Naive B cell (primary cell): ENCODE measurements around the gene WNT5A. TPM values are rescaled to one million over a fixed set of nuclear protein-coding genes. Genes with fewer than 3 reads are reported as not detected.

ENCODE experiments used
- ATAC-seq, 2 donors: fragments of 150-1000 bp; cut with Tn5 transposase; 2 replicates each; pipeline ENCODE4 v1.10.0; 2021; ENCODE audit warnings: low read depth in 2 of 2, mild to moderate bottlenecking in 2 of 2, moderate library complexity in 2 of 2
- DNase-seq: peaks from one replicate; pipeline ENCODE4 v3.0.0; 2022
- H3K27ac Mint-ChIP-seq, 6 donors: one replicate each; pipeline ENCODE4 v1.8.0; 2020 to 2022; ENCODE audit warnings: mild to moderate bottlenecking in 6 of 6, mixed read lengths in 6 of 6, moderate library complexity in 5 of 6, inconsistent platforms in 2 of 6
- H3K27me3 Mint-ChIP-seq, 3 donors: one replicate each; pipeline ENCODE4 v1.8.0; 2021 to 2022; ENCODE audit warnings: mixed read lengths in 3 of 3, mild to moderate bottlenecking in 1 of 3
- H3K36me3 Mint-ChIP-seq, 2 donors: one replicate each; pipeline ENCODE4 v1.8.0; 2020 to 2022; ENCODE audit warnings: mixed read lengths in 2 of 2, inconsistent platforms in 1 of 2, mild to moderate bottlenecking in 1 of 2
- H3K4me1 Mint-ChIP-seq, 3 donors: one replicate each; pipeline ENCODE4 v1.8.0; 2020 to 2022; ENCODE audit warnings: mixed read lengths in 3 of 3, inconsistent platforms in 1 of 3, mild to moderate bottlenecking in 1 of 3, moderate library complexity in 1 of 3
- H3K4me3 Mint-ChIP-seq, 8 donors: one replicate each; pipeline ENCODE4 v1.8.0; 2020 to 2022; ENCODE audit warnings: mild to moderate bottlenecking in 8 of 8, mixed read lengths in 8 of 8, moderate library complexity in 8 of 8, inconsistent platforms in 2 of 8
- H3K9me3 Mint-ChIP-seq, 7 donors: one replicate each; pipeline ENCODE4 v1.8.0; 2020 to 2022; ENCODE audit warnings: mixed read lengths in 7 of 7, mild to moderate bottlenecking in 5 of 7, inconsistent platforms in 2 of 7, moderate library complexity in 1 of 7
- polyA plus RNA-seq, 6 donors: library from polyadenylated mRNA; unstranded; fragments of 300-500 nt; fragmentation: Illumina TruSeq; gene quantifications; one replicate each; pipeline ENCODE4 v1.2.3, GENCODE V29; 2021; ENCODE audit warnings: low read depth in 6 of 6

The WNT5A gene
- polyA plus RNA-seq, 6 donors from 2014 or later: not detected

GRCh38 chr3:55443346-55443745 is 43.8 kb downstream of the WNT5A start:
- ATAC-seq (no peak), DNase-seq (no peak)
- Mint-ChIP-seq H3K27ac (no peak overlapping the region), H3K4me1 (no peaks in the 10 kb centered on the region), H3K36me3 (no peaks in the 10 kb centered on the region), H3K4me3 (peak overlapping the region in 1 of 8 donors; percentile 16), H3K9me3 (peaks cover 0 to 4% (median 1%) of the 10 kb centered on the region in 7 donors), H3K27me3 (peaks cover 0 to 8% (median 0%) of the 10 kb centered on the region in 3 donors)

- Mint-ChIP-seq H3K9me3 (peaks cover 0 to 4% (median 2%) of the 10 kb centered on the region in 7 donors), H3K4me1 (no peaks in the 10 kb centered on the region), H3K4me3 (no peak overlapping the region), H3K27ac (no peak overlapping the region), H3K27me3 (peaks cover 0 to 8% (median 0%) of the 10 kb centered on the region in 3 donors), H3K36me3 (no peaks in the 10 kb centered on the region)
- DNase-seq (no peak), ATAC-seq (no peak)
These were observed 44.2 kb downstream of the WNT5A start for GRCh38 chr3:55442861-55443260.

- Mint-ChIP-seq H3K27ac (no peak overlapping the region), H3K4me1 (no peaks in the 10 kb centered on the region), H3K36me3 (no peaks in the 10 kb centered on the region), H3K27me3 (no peaks in the 10 kb centered on the region), H3K9me3 (peaks cover 0 to 3% (median 2%) of the 10 kb centered on the region in 7 donors), H3K4me3 (no peak overlapping the region)
- no peak for ATAC-seq
- no peak for DNase-seq
These were observed 45.6 kb downstream of the WNT5A start for GRCh38 chr3:55441499-55441898.

- no peaks in the 10 kb centered on the region for H3K27me3 Mint-ChIP-seq
- DNase-seq (no peak), ATAC-seq (no peak)
- H3K36me3 Mint-ChIP-seq: no peaks in the 10 kb centered on the region
- H3K4me1 Mint-ChIP-seq: no peaks in the 10 kb centered on the region
- H3K9me3 Mint-ChIP-seq: peaks cover 0 to 3% (median 2%) of the 10 kb centered on the region in 7 donors
- H3K27ac Mint-ChIP-seq: no peak overlapping the region
- no peak overlapping the region for H3K4me3 Mint-ChIP-seq
These were observed 46.9 kb downstream of the WNT5A start for GRCh38 chr3:55440104-55440708.

- ATAC-seq: no peak
- H3K4me1 Mint-ChIP-seq: no peaks in the 10 kb centered on the region
- no peaks in the 10 kb centered on the region for H3K36me3 Mint-ChIP-seq
- peaks cover 0 to 3% (median 2%) of the 10 kb centered on the region in 7 donors for H3K9me3 Mint-ChIP-seq
- H3K4me3 Mint-ChIP-seq: no peak overlapping the region
- DNase-seq: no peak
- no peaks in the 10 kb centered on the region for H3K27me3 Mint-ChIP-seq
- H3K27ac Mint-ChIP-seq: no peak overlapping the region
These were observed 47.4 kb downstream of the WNT5A start for GRCh38 chr3:55439657-55440056.

- Mint-ChIP-seq H3K4me3 (no peak overlapping the region), H3K36me3 (no peaks in the 10 kb centered on the region), H3K9me3 (peaks cover 0 to 5% (median 3%) of the 10 kb centered on the region in 7 donors), H3K4me1 (no peaks in the 10 kb centered on the region), H3K27ac (no peak overlapping the region), H3K27me3 (peaks cover 0 to 6% (median 0%) of the 10 kb centered on the region in 3 donors)
- ATAC-seq (no peak), DNase-seq (no peak)
These were observed 50.5 kb downstream of the WNT5A start for GRCh38 chr3:55436644-55437043.

GRCh38 chr3:55435491-55435890 is 51.6 kb downstream of the WNT5A start:
- Mint-ChIP-seq H3K27me3 (peaks cover 0 to 6% (median 0%) of the 10 kb centered on the region in 3 donors), H3K9me3 (peaks cover 0 to 6% (median 3%) of the 10 kb centered on the region in 7 donors), H3K4me1 (no peaks in the 10 kb centered on the region), H3K4me3 (no peak overlapping the region), H3K36me3 (no peaks in the 10 kb centered on the region), H3K27ac (peak overlapping the region in 1 of 6 donors; percentile 12)
- DNase-seq (no peak), ATAC-seq (no peak)

GRCh38 chr3:55434789-55435188 is 52.3 kb downstream of the WNT5A start:
- Mint-ChIP-seq H3K27me3 (peaks cover 0 to 6% (median 0%) of the 10 kb centered on the region in 3 donors), H3K4me1 (no peaks in the 10 kb centered on the region), H3K36me3 (no peaks in the 10 kb centered on the region), H3K9me3 (peaks cover 0 to 6% (median 3%) of the 10 kb centered on the region in 7 donors), H3K27ac (no peak overlapping the region), H3K4me3 (no peak overlapping the region)
- DNase-seq (no peak), ATAC-seq (no peak)

- Mint-ChIP-seq H3K36me3 (no peaks in the 10 kb centered on the region), H3K9me3 (peaks cover 0 to 9% (median 5%) of the 10 kb centered on the region in 7 donors), H3K27me3 (peaks cover 0 to 6% (median 0%) of the 10 kb centered on the region in 3 donors), H3K4me1 (no peaks in the 10 kb centered on the region), H3K27ac (no peak overlapping the region), H3K4me3 (no peak overlapping the region)
- no peak for ATAC-seq
- no peak for DNase-seq
These were observed 56.1 kb downstream of the WNT5A start for GRCh38 chr3:55431041-55431440.

GRCh38 chr3:55427739-55428138 is 59.4 kb downstream of the WNT5A start:
- DNase-seq (no peak), ATAC-seq (no peak)
- Mint-ChIP-seq H3K9me3 (peaks cover 0 to 13% (median 5%) of the 10 kb centered on the region in 7 donors), H3K27ac (no peak overlapping the region), H3K4me3 (no peak overlapping the region), H3K4me1 (no peaks in the 10 kb centered on the region), H3K36me3 (no peaks in the 10 kb centered on the region), H3K27me3 (no peaks in the 10 kb centered on the region)

- no peak overlapping the region for H3K27ac Mint-ChIP-seq
- no peaks in the 10 kb centered on the region for H3K4me1 Mint-ChIP-seq
- H3K4me3 Mint-ChIP-seq: no peak overlapping the region
- no peaks in the 10 kb centered on the region for H3K27me3 Mint-ChIP-seq
- no peaks in the 10 kb centered on the region for H3K36me3 Mint-ChIP-seq
- ATAC-seq (no peak), DNase-seq (no peak)
- H3K9me3 Mint-ChIP-seq: peaks cover under 1 to 13% (median 5%) of the 10 kb centered on the region in 7 donors
These were observed 60.6 kb downstream of the WNT5A start for GRCh38 chr3:55426486-55426885.

- no peaks in the 10 kb centered on the region for H3K36me3 Mint-ChIP-seq
- H3K27ac Mint-ChIP-seq: no peak overlapping the region
- H3K9me3 Mint-ChIP-seq: peaks cover 5 to 20% (median 12%) of the 10 kb centered on the region in 7 donors
- H3K4me3 Mint-ChIP-seq: no peak overlapping the region
- H3K27me3 Mint-ChIP-seq: no peaks in the 10 kb centered on the region
- DNase-seq: no peak
- H3K4me1 Mint-ChIP-seq: no peaks in the 10 kb centered on the region
- ATAC-seq: no peak
These were observed 63.3 kb downstream of the WNT5A start for GRCh38 chr3:55423782-55424181.

GRCh38 chr3:55417211-55417610 is 69.9 kb downstream of the WNT5A start:
- DNase-seq (no peak), ATAC-seq (no peak)
- peaks cover 5 to 43% (median 11%) of the 10 kb centered on the region in 7 donors for H3K9me3 Mint-ChIP-seq
- H3K4me1 Mint-ChIP-seq: no peaks in the 10 kb centered on the region
- peaks cover 0 to 7% (median 0%) of the 10 kb centered on the region in 3 donors for H3K27me3 Mint-ChIP-seq
- no peak overlapping the region for H3K4me3 Mint-ChIP-seq
- H3K36me3 Mint-ChIP-seq: peaks cover 0 to 7% of the 10 kb centered on the region in 2 donors
- H3K27ac Mint-ChIP-seq: no peak overlapping the region

- Mint-ChIP-seq H3K36me3 (peaks cover 0 to 7% of the 10 kb centered on the region in 2 donors), H3K4me3 (no peak overlapping the region), H3K4me1 (no peaks in the 10 kb centered on the region), H3K27me3 (peaks cover 0 to 7% (median 0%) of the 10 kb centered on the region in 3 donors), H3K27ac (no peak overlapping the region), H3K9me3 (peaks cover 5 to 37% (median 12%) of the 10 kb centered on the region in 7 donors)
- ATAC-seq: no peak
- DNase-seq: no peak
These were observed 70.7 kb downstream of the WNT5A start for GRCh38 chr3:55416331-55416821.
